ENCODE data around the gene UNC13C.

DNA sequence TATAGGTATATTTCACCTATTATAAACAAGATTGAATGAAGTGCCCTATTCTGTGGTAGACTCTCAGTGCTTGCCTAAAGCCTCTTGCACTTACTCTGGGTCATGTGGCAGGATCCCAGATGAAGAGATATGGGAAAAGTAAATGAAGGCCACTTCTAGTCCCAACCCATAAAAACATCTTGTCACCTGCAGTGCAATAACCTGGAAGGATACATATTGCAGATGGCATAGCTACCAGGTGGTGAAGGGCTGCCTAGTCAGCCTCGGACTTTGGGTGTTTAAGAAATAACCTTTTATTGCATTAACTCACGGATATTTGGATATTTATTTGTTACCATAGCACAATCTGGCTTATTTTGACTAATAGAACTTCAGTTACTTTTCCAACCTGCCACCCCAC is 367.1 kb downstream of the UNC13C start:
- TF ChIP-seq CTCF (IDR thresholded peaks at IDR 0.05; ENCODE audit: extremely low read depth in 1 of 2, insufficient read depth in 1 of 2, low read depth in 1 of 2, low read length in 2 of 2) (no peak), JUN (IDR thresholded peaks at IDR 0.05; ENCODE audit: borderline replicate concordance, insufficient read depth, insufficient read length, low read depth) (no peak), POLR2A (IDR thresholded peaks at IDR 0.05; ENCODE audit: low read depth, low read length) (no peak), POLR2AphosphoS5 (IDR thresholded peaks at IDR 0.05; ENCODE audit: insufficient read depth, low read depth, low read length) (no peak), MYC (IDR thresholded peaks at IDR 0.05; ENCODE audit: low read depth, low read length) (no peak), EZH2 (IDR thresholded peaks at IDR 0.05; ENCODE audit: borderline replicate concordance, low read depth, low read length, severe bottlenecking) (no peak)
- TF ChIP-seq, protein P1, sequence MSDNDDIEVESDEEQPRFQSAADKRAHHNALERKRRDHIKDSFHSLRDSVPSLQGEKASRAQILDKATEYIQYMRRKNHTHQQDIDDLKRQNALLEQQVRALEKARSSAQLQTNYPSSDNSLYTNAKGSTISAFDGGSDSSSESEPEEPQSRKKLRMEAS (IDR thresholded peaks at IDR 0.05; ENCODE audit: insufficient read depth, insufficient read length): no peak

Data from endothelial cell of umbilical vein (primary cell).